GM12878 (cell line): ENCODE results near the gene ADARB1. TPM values are rescaled to one million over a fixed set of nuclear protein-coding genes. Genes with fewer than 3 reads are reported as not detected.

Experiments used
- ATAC-seq: fragments of 200-7000 bp; cut with Tn5 transposase; 3 replicates; pipeline ENCODE4 v1.9.1; 2020; ENCODE audit warnings: mild to moderate bottlenecking, moderate library complexity
- BruUV-seq: library from RNA; stranded (reverse); fragments of 400-500 nt; replicated peaks from 2 replicates; lab custom pipeline; 2021; lab: Mats Ljungman, UMichigan
- CTCF ChIA-PET: fragments of 300-600 bp; sonication (Branson Sonifier 250); formaldehyde crosslinking; extraction: SDS; loops from one replicate; lab custom pipeline; 2021; ENCODE audit warnings: inconsistent platforms; lab: Yijun Ruan, JAX
- POLR2A ChIA-PET: fragments of 350-600 bp; formaldehyde crosslinking; extraction: SDS; loops from one replicate; lab custom pipeline; 2021; ENCODE audit warnings: inconsistent platforms; lab: Charles Lee
- RAD21 ChIA-PET: fragments of 300-600 bp; sonication (Branson Sonifier 250); formaldehyde crosslinking; loops from one replicate; lab custom pipeline; 2023; ENCODE audit warnings: antibody characterized with exemption; ENCODE audit not compliant: unreplicated experiment; lab: Charles Lee
- SMC1A ChIA-PET: fragments of 300-600 bp; sonication (Branson Sonifier 250); formaldehyde crosslinking; loops from one replicate; lab custom pipeline; 2023; ENCODE audit not compliant: unreplicated experiment, uncharacterized antibody; lab: Charles Lee
- DNase-seq: peaks from one replicate; pipeline ENCODE4 v3.0.0-alpha.2; 2011; ENCODE audit warnings: low read depth, low spot score
- FAIRE-seq: peaks from 3 replicates; lab custom pipeline; 2011; peaks lifted over from hg19 to GRCh38; lab: Jason Lieb, UNC
- H2AFZ ChIP-seq: 2 replicates; pipeline ENCODE4 v1.6.0; 2011; ENCODE audit warnings: low read depth, low read length, control low read depth; ENCODE audit not compliant: control insufficient read depth
- H3K27ac ChIP-seq: 2 replicates; pipeline ENCODE4 v1.5.1; 2011; ENCODE audit warnings: control low read depth; ENCODE audit not compliant: control insufficient read depth, insufficient read depth
- H3K27me3 ChIP-seq, 2 experiments: replicated peaks in 1 of 2; 2 replicates each; pipeline versions ENCODE4 v1.6.0 to v1.6.1; 2011; ENCODE audit warnings: low read length in 1 of 2; ENCODE audit not compliant: control insufficient read depth in 2 of 2, insufficient read depth in 2 of 2
- H3K36me3 ChIP-seq, 2 experiments: 2 replicates each; pipeline ENCODE4 v1.5.1; 2011; ENCODE audit warnings: low read length in 1 of 2; ENCODE audit not compliant: control insufficient read depth in 2 of 2, insufficient read depth in 2 of 2
- H3K4me1 ChIP-seq: 2 replicates; pipeline ENCODE4 v1.6.1; 2011; ENCODE audit warnings: mild to moderate bottlenecking, low read length, moderate library complexity, mixed read lengths; ENCODE audit not compliant: control insufficient read depth, insufficient read depth
- H3K4me2 ChIP-seq: 2 replicates; pipeline ENCODE4 v1.6.0; 2011; ENCODE audit warnings: control low read depth; ENCODE audit not compliant: control insufficient read depth, insufficient read depth
- H3K4me3 ChIP-seq: fragments of 200-600 bp; sonication (generic); 2 replicates; pipeline ENCODE4 v1.5.1; 2016
- H3K79me2 ChIP-seq: 2 replicates; pipeline ENCODE4 v1.6.0; 2011; ENCODE audit warnings: low read length; ENCODE audit not compliant: control insufficient read depth, insufficient read depth
- H3K9ac ChIP-seq: 2 replicates; pipeline ENCODE4 v1.8.0; 2011; ENCODE audit warnings: low read length, control low read depth, mixed read lengths; ENCODE audit not compliant: control insufficient read depth, insufficient read depth
- H3K9me3 ChIP-seq: replicated peaks from 3 replicates; pipeline ENCODE4 v1.5.1; 2011; ENCODE audit warnings: mild to moderate bottlenecking, low read length; ENCODE audit not compliant: control insufficient read depth, insufficient read depth
- H4K20me1 ChIP-seq: 2 replicates; pipeline ENCODE4 v1.6.0; 2011; ENCODE audit not compliant: control insufficient read depth, insufficient read depth
- CHD4 ChIP-seq: fragments of 200-600 bp; sonication (generic); IDR thresholded peaks from 2 replicates; pipeline ENCODE4 v1.6.1; 2016; ENCODE audit warnings: mild to moderate bottlenecking
- EED ChIP-seq: sonication (generic); IDR thresholded peaks from 2 replicates; pipeline ENCODE4 v1.6.1; 2016; ENCODE audit warnings: antibody characterized with exemption, low read depth
- FOXK2 ChIP-seq: fragments of 450-650 bp; IDR thresholded peaks from 2 replicates; pipeline ENCODE4 v1.6.1; 2017; ENCODE audit warnings: mild to moderate bottlenecking, moderate library complexity
- FOXM1 ChIP-seq: IDR thresholded peaks from 2 replicates; pipeline ENCODE4 v1.6.1; 2012; ENCODE audit warnings: low read depth, mild to moderate bottlenecking, inconsistent platforms, low read length, moderate library complexity
- HDAC6 ChIP-seq: fragments of 200-600 bp; sonication (generic); IDR thresholded peaks from one replicate; pipeline ENCODE4 v1.8.0; 2017; ENCODE audit warnings: antibody characterized with exemption; ENCODE audit not compliant: unreplicated experiment
- KDM1A ChIP-seq: fragments of 200-600 bp; sonication (generic); IDR thresholded peaks from 2 replicates; pipeline ENCODE4 v1.6.1; 2016; ENCODE audit warnings: borderline replicate concordance
- NFIC ChIP-seq: IDR thresholded peaks from 2 replicates; pipeline ENCODE4 v1.6.1; 2012; ENCODE audit warnings: low read depth, mild to moderate bottlenecking, inconsistent platforms, low read length, moderate library complexity
- NR2C2 ChIP-seq: IDR thresholded peaks from 2 replicates; pipeline ENCODE4 v1.6.1; 2011; ENCODE audit warnings: borderline replicate concordance, low read depth; ENCODE audit not compliant: control insufficient read depth, insufficient read length
- PAX8 ChIP-seq: fragments of 450-650 bp; IDR thresholded peaks from 2 replicates; pipeline ENCODE4 v1.6.1; 2017; ENCODE audit warnings: mild to moderate bottlenecking, moderate library complexity
- POLR2AphosphoS5 ChIP-seq: IDR thresholded peaks from 2 replicates; pipeline ENCODE4 v1.6.1; 2011; ENCODE audit warnings: mild to moderate bottlenecking, low read length, inconsistent platforms
- RFX5 ChIP-seq: IDR thresholded peaks from 2 replicates; pipeline ENCODE4 v1.6.1; 2011; ENCODE audit warnings: low read depth, low read length, improper control_type of control experiment
- SMC3 ChIP-seq: IDR thresholded peaks from 2 replicates; pipeline ENCODE4 v1.6.1; 2011; ENCODE audit warnings: low read length, improper control_type of control experiment, borderline replicate concordance
- SUPT20H ChIP-seq: IDR thresholded peaks from 2 replicates; pipeline ENCODE4 v1.6.1; 2011; ENCODE audit warnings: low read depth, mild to moderate bottlenecking, low read length, moderate library complexity, borderline replicate concordance; ENCODE audit not compliant: control insufficient read depth
- WGBS: methylation state at CpG from one replicate; pipeline ENCODE4 v1.1.6; 2016; ENCODE audit warnings: low lambda C conversion rate; ENCODE audit not compliant: insufficient replicate concordance, insufficient coverage; ENCODE audit errors: missing lambda C conversion rate; 5-methylcytosine and 5-hydroxymethylcytosine counted together
- in situ Hi-C: fragments of 300-500 bp; cut with MboI; formaldehyde crosslinking; loops from 9 replicates; pipeline ENCODE4 v1.14.3; 2018; ENCODE audit warnings: mixed read lengths
- intact Hi-C: fragments of 100-400 bp; cut with micrococcal nuclease; formaldehyde crosslinking; loops from one replicate; pipeline ENCODE4 v1.14.2; 2022; ENCODE audit not compliant: unreplicated experiment
- polyA plus RNA-seq, 11 experiments: library from polyadenylated mRNA; depleted of rRNA in 4 of 11; unstranded in 6 of 11; stranded (reverse) in 5 of 11; fragments of >200 nt; fragmentation: Nextera tagmentation in 4 of 11; fragmentation: Illumina TruSeq in 1 of 11; extraction: Ambion mirVana in 4 of 11; extraction: Trizol in 1 of 11; gene quantifications; 1 replicate in 1 of 11; 2 replicates in 10 of 11; pipeline versions ENCODE4 v1.2.1 to v1.2.3, GENCODE V29; 2011 to 2016; ENCODE audit warnings: inconsistent platforms in 2 of 11, missing spikeins in 2 of 11, low read depth in 1 of 11
- total RNA-seq, 4 experiments: library from RNA; depleted of rRNA in 3 of 4; stranded (reverse); fragments of >200 nt in 3 of 4; fragmentation: Illumina TruSeq in 1 of 4; extraction: Trizol in 1 of 4; gene quantifications; 2 replicates each; pipeline versions ENCODE4 v1.2.1 to v1.2.3, GENCODE V29; 2013 to 2021
- TF ChIP-seq, protein P1 (sequence below): fragments of 450-650 bp; IDR thresholded peaks from 2 replicates; pipeline ENCODE4 v1.6.1; 2017; ENCODE audit warnings: low read depth, mild to moderate bottlenecking, moderate library complexity
- TF ChIP-seq, protein P2 (sequence below): IDR thresholded peaks from 2 replicates; pipeline ENCODE4 v1.6.1; 2012; ENCODE audit warnings: mild to moderate bottlenecking, low read depth, low read length
- TF ChIP-seq, protein P3 (sequence below): fragments of 450-650 bp; IDR thresholded peaks from 2 replicates; pipeline ENCODE4 v1.6.1; 2018; ENCODE audit warnings: borderline replicate concordance, mild to moderate bottlenecking; ENCODE audit not compliant: partially characterized antibody

Gene ADARB1
- total and polyA plus RNA-seq, 10 of the 15 experiments (the other 5 are each of a cell fraction or from before 2014, with no cell fraction given): 5.7 to 61.7 (median 25.3) TPM

DNA sequence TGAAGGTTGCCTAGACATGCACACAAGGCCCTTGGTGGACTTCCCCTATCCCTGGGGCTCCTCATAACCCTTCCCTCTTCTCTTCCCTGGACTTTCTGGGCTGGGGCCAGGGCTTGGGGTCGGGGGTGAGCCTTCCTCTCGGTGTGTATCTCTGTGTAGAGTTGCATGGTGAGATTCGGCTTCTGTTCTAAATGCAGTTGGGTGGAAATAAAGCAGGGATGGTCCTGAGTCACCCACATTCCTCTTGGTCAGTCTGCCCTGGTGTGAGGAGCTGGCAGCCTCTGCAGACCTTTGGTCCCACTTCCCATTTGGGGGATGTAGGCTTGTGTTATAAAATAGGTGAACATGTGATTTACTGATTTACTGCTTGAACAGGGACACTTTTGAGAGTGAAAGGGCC lies 38.0 kb downstream of the ADARB1 start:
- H3K4me2 ChIP-seq: no peak overlapping the region
- H3K79me2 ChIP-seq: no peaks in the 10 kb centered on the region
- intact Hi-C loops: no loop called here
- H3K9ac ChIP-seq: no peak overlapping the region
- CTCF ChIA-PET: interaction anchor here (0.6 to 9.2 kb wide), 8 partner anchors 10 to 1066 kb away, joined by 3 to 170 read pairs (median 5); no protein-coding TSS in a partner anchor
- SMC1A ChIA-PET: interaction anchor here (0.6 to 18.3 kb wide), 4 partner anchors 9 to 24 kb away, joined by 3 to 560 read pairs (median 18); no protein-coding TSS in a partner anchor
- no peaks in the 10 kb centered on the region for H3K36me3 ChIP-seq
- H2AFZ ChIP-seq: no peak overlapping the region
- peaks cover 39% of the 10 kb centered on the region for H3K4me1 ChIP-seq
- POLR2A ChIA-PET: interaction anchor here (0.9 to 2.3 kb wide), 5 partner anchors 9 to 185 kb away, joined by 3 to 10 read pairs (median 3); no protein-coding TSS in a partner anchor
- no peak overlapping the region for H3K27ac ChIP-seq
- H3K9me3 ChIP-seq: peaks cover 6% of the 10 kb centered on the region; the same call in 2 of the 3 replicates
- in situ Hi-C loops: no loop called here
- H4K20me1 ChIP-seq: no peaks in the 10 kb centered on the region; the same call in 1 of the 2 replicates
- H3K27me3 ChIP-seq: no peaks in the 10 kb centered on the region; a peak in 1 of 4 replicates
- no TSS peak for BruUV-seq
- WGBS: 57% methylated on average over 3 of the region's 3 CpGs
- FAIRE-seq (no peak), ATAC-seq (no peak), DNase-seq (no peak)
- RAD21 ChIA-PET: interaction anchor here (1.2 to 4.1 kb wide), 3 partner anchors 10 to 16 kb away, joined by 4 to 98 read pairs (median 7); no protein-coding TSS in a partner anchor
- no peak overlapping the region for H3K4me3 ChIP-seq
- TF ChIP-seq SUPT20H (no peak), CHD4 (no peak), HDAC6 (no peak), SMC3 (no peak), NR2C2 (no peak), FOXM1 (no peak), RFX5 (no peak), PAX8 (no peak), KDM1A (no peak), FOXK2 (no peak), POLR2AphosphoS5 (no peak), EED (no peak), NFIC (no peak)
- TF ChIP-seq, protein P1, sequence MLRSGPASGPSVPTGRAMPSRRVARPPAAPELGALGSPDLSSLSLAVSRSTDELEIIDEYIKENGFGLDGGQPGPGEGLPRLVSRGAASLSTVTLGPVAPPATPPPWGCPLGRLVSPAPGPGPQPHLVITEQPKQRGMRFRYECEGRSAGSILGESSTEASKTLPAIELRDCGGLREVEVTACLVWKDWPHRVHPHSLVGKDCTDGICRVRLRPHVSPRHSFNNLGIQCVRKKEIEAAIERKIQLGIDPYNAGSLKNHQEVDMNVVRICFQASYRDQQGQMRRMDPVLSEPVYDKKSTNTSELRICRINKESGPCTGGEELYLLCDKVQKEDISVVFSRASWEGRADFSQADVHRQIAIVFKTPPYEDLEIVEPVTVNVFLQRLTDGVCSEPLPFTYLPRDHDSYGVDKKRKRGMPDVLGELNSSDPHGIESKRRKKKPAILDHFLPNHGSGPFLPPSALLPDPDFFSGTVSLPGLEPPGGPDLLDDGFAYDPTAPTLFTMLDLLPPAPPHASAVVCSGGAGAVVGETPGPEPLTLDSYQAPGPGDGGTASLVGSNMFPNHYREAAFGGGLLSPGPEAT: no peak
- TF ChIP-seq, protein P2, sequence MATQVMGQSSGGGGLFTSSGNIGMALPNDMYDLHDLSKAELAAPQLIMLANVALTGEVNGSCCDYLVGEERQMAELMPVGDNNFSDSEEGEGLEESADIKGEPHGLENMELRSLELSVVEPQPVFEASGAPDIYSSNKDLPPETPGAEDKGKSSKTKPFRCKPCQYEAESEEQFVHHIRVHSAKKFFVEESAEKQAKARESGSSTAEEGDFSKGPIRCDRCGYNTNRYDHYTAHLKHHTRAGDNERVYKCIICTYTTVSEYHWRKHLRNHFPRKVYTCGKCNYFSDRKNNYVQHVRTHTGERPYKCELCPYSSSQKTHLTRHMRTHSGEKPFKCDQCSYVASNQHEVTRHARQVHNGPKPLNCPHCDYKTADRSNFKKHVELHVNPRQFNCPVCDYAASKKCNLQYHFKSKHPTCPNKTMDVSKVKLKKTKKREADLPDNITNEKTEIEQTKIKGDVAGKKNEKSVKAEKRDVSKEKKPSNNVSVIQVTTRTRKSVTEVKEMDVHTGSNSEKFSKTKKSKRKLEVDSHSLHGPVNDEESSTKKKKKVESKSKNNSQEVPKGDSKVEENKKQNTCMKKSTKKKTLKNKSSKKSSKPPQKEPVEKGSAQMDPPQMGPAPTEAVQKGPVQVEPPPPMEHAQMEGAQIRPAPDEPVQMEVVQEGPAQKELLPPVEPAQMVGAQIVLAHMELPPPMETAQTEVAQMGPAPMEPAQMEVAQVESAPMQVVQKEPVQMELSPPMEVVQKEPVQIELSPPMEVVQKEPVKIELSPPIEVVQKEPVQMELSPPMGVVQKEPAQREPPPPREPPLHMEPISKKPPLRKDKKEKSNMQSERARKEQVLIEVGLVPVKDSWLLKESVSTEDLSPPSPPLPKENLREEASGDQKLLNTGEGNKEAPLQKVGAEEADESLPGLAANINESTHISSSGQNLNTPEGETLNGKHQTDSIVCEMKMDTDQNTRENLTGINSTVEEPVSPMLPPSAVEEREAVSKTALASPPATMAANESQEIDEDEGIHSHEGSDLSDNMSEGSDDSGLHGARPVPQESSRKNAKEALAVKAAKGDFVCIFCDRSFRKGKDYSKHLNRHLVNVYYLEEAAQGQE: no peak
- TF ChIP-seq, protein P3, sequence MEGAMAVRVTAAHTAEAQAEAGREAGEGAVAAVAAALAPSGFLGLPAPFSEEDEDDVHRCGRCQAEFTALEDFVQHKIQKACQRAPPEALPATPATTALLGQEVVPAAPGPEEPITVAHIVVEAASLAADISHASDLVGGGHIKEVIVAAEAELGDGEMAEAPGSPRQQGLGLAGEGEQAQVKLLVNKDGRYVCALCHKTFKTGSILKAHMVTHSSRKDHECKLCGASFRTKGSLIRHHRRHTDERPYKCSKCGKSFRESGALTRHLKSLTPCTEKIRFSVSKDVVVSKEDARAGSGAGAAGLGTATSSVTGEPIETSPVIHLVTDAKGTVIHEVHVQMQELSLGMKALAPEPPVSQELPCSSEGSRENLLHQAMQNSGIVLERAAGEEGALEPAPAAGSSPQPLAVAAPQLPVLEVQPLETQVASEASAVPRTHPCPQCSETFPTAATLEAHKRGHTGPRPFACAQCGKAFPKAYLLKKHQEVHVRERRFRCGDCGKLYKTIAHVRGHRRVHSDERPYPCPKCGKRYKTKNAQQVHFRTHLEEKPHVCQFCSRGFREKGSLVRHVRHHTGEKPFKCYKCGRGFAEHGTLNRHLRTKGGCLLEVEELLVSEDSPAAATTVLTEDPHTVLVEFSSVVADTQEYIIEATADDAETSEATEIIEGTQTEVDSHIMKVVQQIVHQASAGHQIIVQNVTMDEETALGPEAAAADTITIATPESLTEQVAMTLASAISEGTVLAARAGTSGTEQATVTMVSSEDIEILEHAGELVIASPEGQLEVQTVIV: no peak
